Measurements from ENCODE around the gene ANKUB1.
A peak's percentile ranks its signal among the peaks of the same experiment; 100 is the strongest.

ANKUB1 gene

DNA sequence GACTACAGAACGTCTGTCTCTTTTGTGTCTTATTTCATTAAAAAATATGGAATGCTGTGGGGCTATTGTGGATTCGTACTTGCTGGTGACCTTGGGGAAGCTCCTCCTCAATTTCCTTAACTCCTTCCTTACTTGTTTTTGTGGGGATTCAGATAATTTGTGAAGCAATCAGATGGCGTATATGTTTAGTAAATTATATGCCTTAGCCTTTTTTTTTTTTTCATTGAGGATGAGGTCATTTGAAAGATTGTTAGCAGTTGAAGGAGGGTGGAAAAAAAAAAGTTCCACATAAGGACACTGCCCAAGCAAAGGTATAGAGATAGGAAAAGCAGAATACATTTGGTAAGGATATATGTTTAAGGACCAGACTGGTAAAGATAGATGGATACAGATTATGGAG lies 24.0 kb upstream of the ANKUB1 start:
- TF ChIP-seq, protein P1, sequence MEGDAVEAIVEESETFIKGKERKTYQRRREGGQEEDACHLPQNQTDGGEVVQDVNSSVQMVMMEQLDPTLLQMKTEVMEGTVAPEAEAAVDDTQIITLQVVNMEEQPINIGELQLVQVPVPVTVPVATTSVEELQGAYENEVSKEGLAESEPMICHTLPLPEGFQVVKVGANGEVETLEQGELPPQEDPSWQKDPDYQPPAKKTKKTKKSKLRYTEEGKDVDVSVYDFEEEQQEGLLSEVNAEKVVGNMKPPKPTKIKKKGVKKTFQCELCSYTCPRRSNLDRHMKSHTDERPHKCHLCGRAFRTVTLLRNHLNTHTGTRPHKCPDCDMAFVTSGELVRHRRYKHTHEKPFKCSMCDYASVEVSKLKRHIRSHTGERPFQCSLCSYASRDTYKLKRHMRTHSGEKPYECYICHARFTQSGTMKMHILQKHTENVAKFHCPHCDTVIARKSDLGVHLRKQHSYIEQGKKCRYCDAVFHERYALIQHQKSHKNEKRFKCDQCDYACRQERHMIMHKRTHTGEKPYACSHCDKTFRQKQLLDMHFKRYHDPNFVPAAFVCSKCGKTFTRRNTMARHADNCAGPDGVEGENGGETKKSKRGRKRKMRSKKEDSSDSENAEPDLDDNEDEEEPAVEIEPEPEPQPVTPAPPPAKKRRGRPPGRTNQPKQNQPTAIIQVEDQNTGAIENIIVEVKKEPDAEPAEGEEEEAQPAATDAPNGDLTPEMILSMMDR (IDR thresholded peaks at IDR 0.05; ENCODE audit: low read depth, low read length, poor library complexity, severe bottlenecking) = no peak
- TF ChIP-seq EZH2phosphoT487 (IDR thresholded peaks at IDR 0.05; ENCODE audit: borderline replicate concordance, low read length) = no peak
- Histone ChIP-seq H3K4me3 (ENCODE audit: low read length) (no peak overlapping the region), H3F3A (ENCODE audit: control insufficient read depth, insufficient read depth) (no peaks in the 10 kb centered on the region; the same call in 1 of the 2 replicates), H3K27me3 (ENCODE audit: control insufficient read depth, low read length) (no peaks in the 10 kb centered on the region), H3K4me1 (ENCODE audit: control insufficient read depth, low read length) (peaks cover 34% of the 10 kb centered on the region), H3K27ac (ENCODE audit: low read depth, low read length) (no peak overlapping the region), H3K79me2 (ENCODE audit: control insufficient read depth, low read length) (peaks cover 85% of the 10 kb centered on the region), H3K36me3 (ENCODE audit: control insufficient read depth, low read length) (peaks cover 13% of the 10 kb centered on the region; the same call in 1 of the 2 replicates), H4K20me1 (ENCODE audit: control insufficient read depth, insufficient read depth, low read depth, low read length) (0 out of 2 replicates have a peak, but pooled peaks cover 9% of the 10 kb centered on the region), H3K9me2 (replicated peaks; ENCODE audit: control insufficient read depth, low read length) (no peaks in the 10 kb centered on the region), H3K4me2 (ENCODE audit: low read length) (no peak overlapping the region), H3K9me3 (ENCODE audit: control insufficient read depth, insufficient read depth, low read length) (peaks cover 6% of the 10 kb centered on the region)

DNA sequence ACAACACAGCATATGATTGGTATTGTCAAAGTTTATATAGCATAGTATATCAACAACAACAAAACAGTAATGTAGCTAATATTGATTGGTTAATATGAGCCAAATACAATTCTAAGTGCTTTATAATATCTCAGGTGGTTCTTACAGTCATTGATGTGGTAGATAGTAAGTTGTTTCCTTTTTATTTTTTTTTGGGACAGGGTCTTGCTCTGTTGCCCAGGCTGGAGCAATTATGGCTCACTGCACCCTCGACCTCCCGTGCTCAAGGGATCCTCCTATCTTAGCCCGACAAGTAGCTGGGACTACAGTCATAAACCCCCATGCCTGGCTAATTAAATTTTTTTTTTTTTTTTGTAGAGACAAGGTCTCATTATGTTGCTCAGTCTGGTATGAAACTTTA lies 23.4 kb upstream of the ANKUB1 start:
- no peaks in the 10 kb centered on the region for H3K9me2 ChIP-seq (replicated peaks; ENCODE audit: control insufficient read depth, low read length)
- H3K27me3 ChIP-seq (ENCODE audit: control insufficient read depth, low read length) = no peaks in the 10 kb centered on the region
- H3K4me2 ChIP-seq (ENCODE audit: low read length) = no peak overlapping the region
- no peak overlapping the region for H3K4me3 ChIP-seq (ENCODE audit: low read length)
- peaks cover 34% of the 10 kb centered on the region for H3K4me1 ChIP-seq (ENCODE audit: control insufficient read depth, low read length)
- 0 out of 2 replicates have a peak, but pooled peaks cover 9% of the 10 kb centered on the region for H4K20me1 ChIP-seq (ENCODE audit: control insufficient read depth, insufficient read depth, low read depth, low read length)
- H3K36me3 ChIP-seq (ENCODE audit: control insufficient read depth, low read length) = peaks cover 13% of the 10 kb centered on the region; the same call in 1 of the 2 replicates
- 0 out of 2 replicates have a peak, but pooled peaks cover under 1% of the 10 kb centered on the region for H3K9me3 ChIP-seq (ENCODE audit: control insufficient read depth, insufficient read depth, low read length)
- H3K79me2 ChIP-seq (ENCODE audit: control insufficient read depth, low read length) = peaks cover 79% of the 10 kb centered on the region
- TF ChIP-seq, protein P1 (IDR thresholded peaks at IDR 0.05; ENCODE audit: low read depth, low read length, poor library complexity, severe bottlenecking) = no peak
- no peak for TF ChIP-seq EZH2phosphoT487 (IDR thresholded peaks at IDR 0.05; ENCODE audit: borderline replicate concordance, low read length)
- H3F3A ChIP-seq (ENCODE audit: control insufficient read depth, insufficient read depth) = no peaks in the 10 kb centered on the region; the same call in 1 of the 2 replicates
- no peak overlapping the region for H3K27ac ChIP-seq (ENCODE audit: low read depth, low read length)

DNA sequence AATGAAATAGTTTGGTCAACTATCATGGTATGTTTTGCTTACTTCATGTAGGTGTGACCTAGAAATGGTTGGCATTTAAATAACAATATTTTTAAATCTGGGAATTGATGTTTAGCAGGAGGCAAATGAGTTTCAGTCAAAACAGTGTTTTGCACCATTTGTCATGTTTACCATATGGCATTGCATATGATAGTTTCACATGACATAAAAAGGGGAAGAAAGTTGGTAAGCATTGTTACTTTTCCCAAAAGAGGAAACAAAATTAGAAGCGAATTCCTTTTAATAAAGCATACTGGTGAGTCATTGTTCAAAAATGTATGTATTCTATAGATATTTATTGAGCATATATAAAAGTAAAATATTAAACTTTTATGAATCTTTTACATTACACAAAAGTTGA lies 23.0 kb upstream of the ANKUB1 start:
- H3K4me3 ChIP-seq (ENCODE audit: low read length) = peak overlapping the region; percentile 84
- H3K27me3 ChIP-seq (ENCODE audit: control insufficient read depth, low read length) = no peaks in the 10 kb centered on the region
- TF ChIP-seq EZH2phosphoT487 (IDR thresholded peaks at IDR 0.05; ENCODE audit: borderline replicate concordance, low read length) = no peak
- TF ChIP-seq, protein P1 (IDR thresholded peaks at IDR 0.05; ENCODE audit: low read depth, low read length, poor library complexity, severe bottlenecking) = no peak
- peaks cover 34% of the 10 kb centered on the region for H3K4me1 ChIP-seq (ENCODE audit: control insufficient read depth, low read length)
- H4K20me1 ChIP-seq (ENCODE audit: control insufficient read depth, insufficient read depth, low read depth, low read length) = 0 out of 2 replicates have a peak, but pooled peaks cover 9% of the 10 kb centered on the region
- no peak overlapping the region for H3K27ac ChIP-seq (ENCODE audit: low read depth, low read length)
- peaks cover 75% of the 10 kb centered on the region for H3K79me2 ChIP-seq (ENCODE audit: control insufficient read depth, low read length)
- peak overlapping the region; percentile 91 for H3K4me2 ChIP-seq (ENCODE audit: low read length)
- peaks cover 13% of the 10 kb centered on the region; the same call in 1 of the 2 replicates for H3K36me3 ChIP-seq (ENCODE audit: control insufficient read depth, low read length)
- no peaks in the 10 kb centered on the region for H3K9me2 ChIP-seq (replicated peaks; ENCODE audit: control insufficient read depth, low read length)
- no peaks in the 10 kb centered on the region for H3K9me3 ChIP-seq (ENCODE audit: control insufficient read depth, insufficient read depth, low read length)
- no peaks in the 10 kb centered on the region; the same call in 1 of the 2 replicates for H3F3A ChIP-seq (ENCODE audit: control insufficient read depth, insufficient read depth)

Measured in DOHH2 (cell line).